Muscle of arm (tissue), 12 donors: ENCODE measurements around the gene MTA2. TPM values are rescaled to one million over a fixed set of nuclear protein-coding genes. Genes with fewer than 3 reads are reported as not detected.
"Not testable (repeated sequence)": the region's sequence is repeated elsewhere in the genome, so short reads cannot be mapped to it uniquely, and the experiment has no call there.

ENCODE experiments used
- DNase-seq: peaks from one replicate; pipeline ENCODE4 v3.0.0-alpha.2; 2013
- polyA plus RNA-seq, 12 donors: library from polyadenylated mRNA; unstranded; fragments of 120-200 nt; gene quantifications; one replicate each; pipeline ENCODE4 v1.2.1, GENCODE V29; 2013; ENCODE audit not compliant: insufficient read length in 12 of 12

Gene MTA2
- polyA plus RNA-seq, 12 donors, result 29.1 to 168 (median 45.1) TPM

- DNase-seq, result no peak
These were observed 34.5 kb downstream of the MTA2 start for GRCh38 chr11:62567018-62567633.

- DNase-seq, result no peak
These were observed 35.4 kb downstream of the MTA2 start for GRCh38 chr11:62566247-62566646.

- no peak for DNase-seq
These were observed 36.4 kb downstream of the MTA2 start for GRCh38 chr11:62565100-62565802.

- not testable (repeated sequence) for DNase-seq
These were observed 39.9 kb downstream of the MTA2 start for GRCh38 chr11:62561677-62562230.

- DNase-seq, result no peak
These were observed 41.0 kb downstream of the MTA2 start for GRCh38 chr11:62560566-62561103.

GRCh38 chr11:62559626-62560025, 42.0 kb downstream of the MTA2 start:
- not testable (repeated sequence) for DNase-seq

- no peak for DNase-seq
These were observed 42.5 kb downstream of the MTA2 start for GRCh38 chr11:62559204-62559603.

- DNase-seq, result no peak
These were observed 43.0 kb downstream of the MTA2 start for GRCh38 chr11:62558669-62559068.

GRCh38 chr11:62556875-62557631, 44.6 kb downstream of the MTA2 start:
- no peak for DNase-seq

- DNase-seq, result peak; percentile 80
These were observed 45.4 kb downstream of the MTA2 start for GRCh38 chr11:62556108-62556874.

GRCh38 chr11:62555464-62556107, 46.1 kb downstream of the MTA2 start:
- no peak for DNase-seq

- DNase-seq, result no peak
These were observed 47.1 kb downstream of the MTA2 start for GRCh38 chr11:62554387-62555167.

- no peak for DNase-seq
These were observed 47.8 kb downstream of the MTA2 start for GRCh38 chr11:62553839-62554361.

GRCh38 chr11:62553080-62553838, 48.4 kb downstream of the MTA2 start:
- DNase-seq, result peak; percentile 92

GRCh38 chr11:62552485-62553079, 49.1 kb downstream of the MTA2 start:
- no peak for DNase-seq

- DNase-seq, result not testable (repeated sequence)
These were observed 51.2 kb downstream of the MTA2 start for GRCh38 chr11:62550478-62550877.

GRCh38 chr11:62548545-62549335, 52.9 kb downstream of the MTA2 start:
- DNase-seq, result no peak
